Measurements from ENCODE around the gene STK4. TPM values are rescaled to one million over a fixed set of nuclear protein-coding genes. Genes with fewer than 3 reads are reported as not detected.

The STK4 gene
- total RNA-seq, 1 donor, result 35.8 TPM

- TF ChIP-seq, protein P1, sequence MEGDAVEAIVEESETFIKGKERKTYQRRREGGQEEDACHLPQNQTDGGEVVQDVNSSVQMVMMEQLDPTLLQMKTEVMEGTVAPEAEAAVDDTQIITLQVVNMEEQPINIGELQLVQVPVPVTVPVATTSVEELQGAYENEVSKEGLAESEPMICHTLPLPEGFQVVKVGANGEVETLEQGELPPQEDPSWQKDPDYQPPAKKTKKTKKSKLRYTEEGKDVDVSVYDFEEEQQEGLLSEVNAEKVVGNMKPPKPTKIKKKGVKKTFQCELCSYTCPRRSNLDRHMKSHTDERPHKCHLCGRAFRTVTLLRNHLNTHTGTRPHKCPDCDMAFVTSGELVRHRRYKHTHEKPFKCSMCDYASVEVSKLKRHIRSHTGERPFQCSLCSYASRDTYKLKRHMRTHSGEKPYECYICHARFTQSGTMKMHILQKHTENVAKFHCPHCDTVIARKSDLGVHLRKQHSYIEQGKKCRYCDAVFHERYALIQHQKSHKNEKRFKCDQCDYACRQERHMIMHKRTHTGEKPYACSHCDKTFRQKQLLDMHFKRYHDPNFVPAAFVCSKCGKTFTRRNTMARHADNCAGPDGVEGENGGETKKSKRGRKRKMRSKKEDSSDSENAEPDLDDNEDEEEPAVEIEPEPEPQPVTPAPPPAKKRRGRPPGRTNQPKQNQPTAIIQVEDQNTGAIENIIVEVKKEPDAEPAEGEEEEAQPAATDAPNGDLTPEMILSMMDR (IDR thresholded peaks at IDR 0.05; ENCODE audit: insufficient read depth, low read depth, low read length), result peak; percentile 56
- peak; percentile 30 for DNase-seq (ENCODE audit: low read depth)
- no peak overlapping the region for H3K4me3 ChIP-seq (ENCODE audit: low read depth, low read length)
These were observed 145.6 kb downstream of the STK4 start for GRCh38 chr20:45111799-45112471.

GRCh38 chr20:45112754-45113153 lies 146.4 kb downstream of the STK4 start:
- H3K4me3 ChIP-seq (ENCODE audit: low read depth, low read length), result no peak overlapping the region
- TF ChIP-seq, protein P1 (IDR thresholded peaks at IDR 0.05; ENCODE audit: insufficient read depth, low read depth, low read length), result no peak
- no peak for DNase-seq (ENCODE audit: low read depth)

- DNase-seq (ENCODE audit: low read depth), result no peak
- H3K4me3 ChIP-seq (ENCODE audit: low read depth, low read length), result no peak overlapping the region
- TF ChIP-seq, protein P1 (IDR thresholded peaks at IDR 0.05; ENCODE audit: insufficient read depth, low read depth, low read length), result no peak
These were observed 147.6 kb downstream of the STK4 start for GRCh38 chr20:45113865-45114264.

DNA sequence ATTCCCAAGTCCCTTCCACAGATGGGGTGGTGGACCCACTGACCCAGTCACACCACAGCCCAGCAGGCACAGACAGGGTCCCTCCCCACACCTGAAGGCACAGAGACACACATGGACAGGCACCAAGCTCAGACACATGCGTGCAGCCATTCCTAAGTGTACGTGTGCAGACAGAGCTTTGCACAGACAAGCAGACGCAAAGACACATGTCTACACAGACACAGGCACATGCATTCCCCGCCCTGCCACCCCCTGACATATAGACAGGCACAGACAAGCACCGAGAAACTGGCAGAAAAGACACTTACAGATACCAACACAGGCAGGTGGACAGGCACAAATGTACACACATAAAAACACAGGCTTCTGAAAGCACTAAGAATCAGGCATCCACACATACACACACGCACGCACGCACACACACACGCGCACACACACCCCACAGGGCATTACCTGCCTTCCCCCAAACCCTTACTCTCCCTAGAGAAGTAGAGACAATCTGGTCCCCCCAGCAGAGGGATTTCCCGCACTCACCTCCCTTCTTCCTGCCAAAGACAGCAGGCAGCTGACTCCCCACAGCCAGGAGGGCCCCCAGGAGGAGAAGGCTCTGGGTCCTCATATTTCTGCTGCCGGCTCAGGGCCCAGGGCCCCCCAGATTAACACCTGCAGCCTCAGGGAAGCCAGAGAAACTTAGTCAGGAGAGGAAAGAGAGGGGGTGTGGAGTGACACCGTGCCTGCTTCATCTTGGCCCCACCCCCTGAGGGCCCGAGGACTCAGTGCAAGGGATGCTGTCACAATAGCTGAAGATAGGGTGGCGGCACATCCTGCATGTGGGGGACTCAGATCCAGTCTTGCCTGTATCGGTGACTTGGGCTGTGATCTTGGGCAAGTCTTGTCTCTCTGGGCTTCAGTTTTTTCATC lies 148.4 kb downstream of the STK4 start, which contains the start of gene WFDC5:
TSS of gene WFDC5 (minus strand) at position 710 of the 921 bp plus-strand sequence. CDS start at position 619, 91 bp downstream.
- TF ChIP-seq, protein P1 (IDR thresholded peaks at IDR 0.05; ENCODE audit: insufficient read depth, low read depth, low read length), result no peak
- DNase-seq (ENCODE audit: low read depth), result no peak
- no peak within 1 kb of the TSS for H3K4me3 ChIP-seq (ENCODE audit: low read depth, low read length)

DNA sequence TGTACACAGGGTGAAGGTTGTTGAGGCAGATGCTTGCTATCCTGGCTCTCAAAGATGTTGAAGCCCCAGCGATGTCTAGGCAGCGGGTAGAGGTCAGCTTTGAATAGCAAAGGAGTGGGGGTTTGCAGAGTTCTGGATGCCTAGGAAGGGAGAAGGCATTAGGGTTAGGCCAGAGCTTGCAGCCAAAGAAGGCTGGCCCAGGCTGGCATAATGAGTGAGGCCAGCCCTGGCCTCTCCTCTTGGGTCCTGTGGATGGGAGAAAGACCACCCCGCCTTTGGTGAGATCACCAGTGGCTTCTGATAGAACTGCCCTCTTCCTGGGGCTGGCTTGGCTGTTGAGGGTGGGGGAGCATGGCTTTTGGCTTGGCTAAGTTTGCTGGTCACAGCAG lies 149.1 kb downstream of the STK4 start:
- DNase-seq (ENCODE audit: low read depth), result no peak
- TF ChIP-seq, protein P1 (IDR thresholded peaks at IDR 0.05; ENCODE audit: insufficient read depth, low read depth, low read length), result no peak

DNA sequence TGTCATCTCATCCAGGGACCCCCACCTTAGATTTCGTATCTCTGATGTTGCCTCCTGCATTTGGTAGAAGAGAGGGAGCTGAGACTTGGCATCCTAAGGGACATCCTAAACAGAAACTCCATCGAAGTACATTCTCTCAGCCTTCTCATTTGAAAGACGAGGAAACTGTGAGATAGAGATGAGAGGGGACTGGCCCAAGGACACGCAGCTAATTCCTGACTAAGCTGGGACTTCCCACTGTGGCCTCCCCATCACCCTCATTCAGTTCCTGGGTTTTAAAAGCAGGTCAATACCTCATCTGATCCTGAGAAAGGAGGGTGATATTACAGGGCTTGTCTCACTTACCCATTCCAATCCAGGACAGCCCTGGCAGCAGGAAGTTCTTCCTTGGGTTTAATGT lies 149.5 kb downstream of the STK4 start:
- DNase-seq (ENCODE audit: low read depth), result no peak

More for the DNA sequence above, 149.1 kb downstream of the STK4 start:
- no peak overlapping the region for H3K4me3 ChIP-seq (ENCODE audit: low read depth, low read length)

More for the DNA sequence above, 149.5 kb downstream of the STK4 start:
- TF ChIP-seq, protein P1 (IDR thresholded peaks at IDR 0.05; ENCODE audit: insufficient read depth, low read depth, low read length), result no peak
- no peak overlapping the region for H3K4me3 ChIP-seq (ENCODE audit: low read depth, low read length)
